Bronchial epithelial cell (primary cell): ENCODE data around the gene CIC. TPM values are rescaled to one million over a fixed set of nuclear protein-coding genes. Genes with fewer than 3 reads are reported as not detected.

Source experiments
- DNase-seq: peaks from one replicate; pipeline ENCODE4 v3.0.0-alpha.2; 2010; ENCODE audit warnings: low read depth
- FAIRE-seq: peaks from 2 replicates; lab custom pipeline; 2011; peaks lifted over from hg19 to GRCh38; lab: Jason Lieb, UNC
- H3K27me3 ChIP-seq: 2 replicates; pipeline ENCODE4 v1.5.1; 2011; ENCODE audit warnings: low read length; ENCODE audit not compliant: control insufficient read depth, insufficient read depth
- H3K36me3 ChIP-seq: 2 replicates; pipeline ENCODE4 v1.5.1; 2011; ENCODE audit warnings: low read length; ENCODE audit not compliant: control insufficient read depth, insufficient read depth
- H3K4me3 ChIP-seq: 2 replicates; pipeline ENCODE4 v1.5.1; 2011; ENCODE audit warnings: mild to moderate bottlenecking, low read depth, low read length, control low read depth
- CTCF ChIP-seq: IDR thresholded peaks from 2 replicates; pipeline ENCODE4 v1.5.1; 2011; ENCODE audit warnings: mild to moderate bottlenecking, moderate library complexity, low read length, control low read depth, inconsistent platforms; ENCODE audit not compliant: insufficient read depth, severe bottlenecking
- total RNA-seq: library from RNA; depleted of rRNA; stranded (reverse); fragments of >200 nt; gene quantifications from 2 replicates; pipeline ENCODE4 v1.2.1, GENCODE V29; 2014

Gene CIC
- total RNA-seq, 1 donor from 2014 or later, result 7.1 TPM

- no peaks in the 10 kb centered on the region for H3K27me3 ChIP-seq
- DNase-seq (no peak), FAIRE-seq (no peak)
- H3K4me3 ChIP-seq, result no peak overlapping the region
- no peak for TF ChIP-seq CTCF
- peaks cover 16% of the 10 kb centered on the region for H3K36me3 ChIP-seq
Measured at GRCh38 chr19:42276284-42276683, 7.2 kb downstream of the CIC start.

- FAIRE-seq (no peak), DNase-seq (peak; percentile 68)
- TF ChIP-seq CTCF, result no peak
- Histone ChIP-seq H3K4me3 (no peak overlapping the region), H3K36me3 (peaks cover 16% of the 10 kb centered on the region), H3K27me3 (no peaks in the 10 kb centered on the region)
Measured at GRCh38 chr19:42276821-42277220, 7.8 kb downstream of the CIC start.

- FAIRE-seq (peak; percentile 84), DNase-seq (peak; percentile 66)
- no peak for TF ChIP-seq CTCF
- Histone ChIP-seq H3K4me3 (no peak overlapping the region), H3K36me3 (peaks cover 14% of the 10 kb centered on the region), H3K27me3 (no peaks in the 10 kb centered on the region)
Measured at GRCh38 chr19:42277821-42278451, 8.9 kb downstream of the CIC start.

- Histone ChIP-seq H3K36me3 (peaks cover 8% of the 10 kb centered on the region), H3K4me3 (no peak overlapping the region), H3K27me3 (no peaks in the 10 kb centered on the region)
- DNase-seq (no peak), FAIRE-seq (no peak)
- TF ChIP-seq CTCF, result no peak
Measured at GRCh38 chr19:42278452-42279154, 9.6 kb downstream of the CIC start.

- Histone ChIP-seq H3K4me3 (peak overlapping the region; percentile 57), H3K27me3 (no peaks in the 10 kb centered on the region), H3K36me3 (peaks cover 2% of the 10 kb centered on the region)
- no peak for DNase-seq
- no peak for FAIRE-seq
- TF ChIP-seq CTCF, result no peak
Measured at GRCh38 chr19:42279155-42279901, 10.3 kb downstream of the CIC start.
